WTC11 (cell line): Measurements from ENCODE around the gene PDLIM5.

Experiments used
- ATF1 ChIP-seq: sonication (generic); formaldehyde crosslinking; IDR thresholded peaks from 2 replicates; pipeline ENCODE4 v1.8.1; 2023; ENCODE audit warnings: mild to moderate bottlenecking, moderate library complexity, missing genetic modification reagents
- ESRRA ChIP-seq: sonication (generic); formaldehyde crosslinking; IDR thresholded peaks from 2 replicates; pipeline ENCODE4 v1.8.1; 2022; ENCODE audit warnings: mild to moderate bottlenecking, missing genetic modification reagents, borderline replicate concordance
- TP53 ChIP-seq: sonication (generic); formaldehyde crosslinking; IDR thresholded peaks from 2 replicates; pipeline ENCODE4 v1.8.1; 2023; ENCODE audit warnings: mild to moderate bottlenecking, missing genetic modification reagents
- TF ChIP-seq, protein P1 (sequence below): fragments of 200-600 bp; IDR thresholded peaks from 2 replicates; pipeline ENCODE4 v1.8.0; 2022; ENCODE audit warnings: antibody characterized with exemption
- TF ChIP-seq, protein P2 (sequence below): sonication (generic); formaldehyde crosslinking; conservative IDR thresholded peaks from 2 replicates; pipeline ENCODE4 v1.8.1; 2023; ENCODE audit warnings: mild to moderate bottlenecking, low read depth, missing genetic modification reagents, moderate library complexity
- TF ChIP-seq, protein P3 (sequence below): sonication (generic); formaldehyde crosslinking; IDR thresholded peaks from 2 replicates; pipeline ENCODE4 v1.8.1; 2023; ENCODE audit warnings: mild to moderate bottlenecking, missing genetic modification reagents, borderline replicate concordance

- TF ChIP-seq, protein P1, sequence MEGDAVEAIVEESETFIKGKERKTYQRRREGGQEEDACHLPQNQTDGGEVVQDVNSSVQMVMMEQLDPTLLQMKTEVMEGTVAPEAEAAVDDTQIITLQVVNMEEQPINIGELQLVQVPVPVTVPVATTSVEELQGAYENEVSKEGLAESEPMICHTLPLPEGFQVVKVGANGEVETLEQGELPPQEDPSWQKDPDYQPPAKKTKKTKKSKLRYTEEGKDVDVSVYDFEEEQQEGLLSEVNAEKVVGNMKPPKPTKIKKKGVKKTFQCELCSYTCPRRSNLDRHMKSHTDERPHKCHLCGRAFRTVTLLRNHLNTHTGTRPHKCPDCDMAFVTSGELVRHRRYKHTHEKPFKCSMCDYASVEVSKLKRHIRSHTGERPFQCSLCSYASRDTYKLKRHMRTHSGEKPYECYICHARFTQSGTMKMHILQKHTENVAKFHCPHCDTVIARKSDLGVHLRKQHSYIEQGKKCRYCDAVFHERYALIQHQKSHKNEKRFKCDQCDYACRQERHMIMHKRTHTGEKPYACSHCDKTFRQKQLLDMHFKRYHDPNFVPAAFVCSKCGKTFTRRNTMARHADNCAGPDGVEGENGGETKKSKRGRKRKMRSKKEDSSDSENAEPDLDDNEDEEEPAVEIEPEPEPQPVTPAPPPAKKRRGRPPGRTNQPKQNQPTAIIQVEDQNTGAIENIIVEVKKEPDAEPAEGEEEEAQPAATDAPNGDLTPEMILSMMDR = no peak
- TF ChIP-seq, protein P2, sequence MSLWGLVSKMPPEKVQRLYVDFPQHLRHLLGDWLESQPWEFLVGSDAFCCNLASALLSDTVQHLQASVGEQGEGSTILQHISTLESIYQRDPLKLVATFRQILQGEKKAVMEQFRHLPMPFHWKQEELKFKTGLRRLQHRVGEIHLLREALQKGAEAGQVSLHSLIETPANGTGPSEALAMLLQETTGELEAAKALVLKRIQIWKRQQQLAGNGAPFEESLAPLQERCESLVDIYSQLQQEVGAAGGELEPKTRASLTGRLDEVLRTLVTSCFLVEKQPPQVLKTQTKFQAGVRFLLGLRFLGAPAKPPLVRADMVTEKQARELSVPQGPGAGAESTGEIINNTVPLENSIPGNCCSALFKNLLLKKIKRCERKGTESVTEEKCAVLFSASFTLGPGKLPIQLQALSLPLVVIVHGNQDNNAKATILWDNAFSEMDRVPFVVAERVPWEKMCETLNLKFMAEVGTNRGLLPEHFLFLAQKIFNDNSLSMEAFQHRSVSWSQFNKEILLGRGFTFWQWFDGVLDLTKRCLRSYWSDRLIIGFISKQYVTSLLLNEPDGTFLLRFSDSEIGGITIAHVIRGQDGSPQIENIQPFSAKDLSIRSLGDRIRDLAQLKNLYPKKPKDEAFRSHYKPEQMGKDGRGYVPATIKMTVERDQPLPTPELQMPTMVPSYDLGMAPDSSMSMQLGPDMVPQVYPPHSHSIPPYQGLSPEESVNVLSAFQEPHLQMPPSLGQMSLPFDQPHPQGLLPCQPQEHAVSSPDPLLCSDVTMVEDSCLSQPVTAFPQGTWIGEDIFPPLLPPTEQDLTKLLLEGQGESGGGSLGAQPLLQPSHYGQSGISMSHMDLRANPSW = no peak
- TF ChIP-seq, protein P3, sequence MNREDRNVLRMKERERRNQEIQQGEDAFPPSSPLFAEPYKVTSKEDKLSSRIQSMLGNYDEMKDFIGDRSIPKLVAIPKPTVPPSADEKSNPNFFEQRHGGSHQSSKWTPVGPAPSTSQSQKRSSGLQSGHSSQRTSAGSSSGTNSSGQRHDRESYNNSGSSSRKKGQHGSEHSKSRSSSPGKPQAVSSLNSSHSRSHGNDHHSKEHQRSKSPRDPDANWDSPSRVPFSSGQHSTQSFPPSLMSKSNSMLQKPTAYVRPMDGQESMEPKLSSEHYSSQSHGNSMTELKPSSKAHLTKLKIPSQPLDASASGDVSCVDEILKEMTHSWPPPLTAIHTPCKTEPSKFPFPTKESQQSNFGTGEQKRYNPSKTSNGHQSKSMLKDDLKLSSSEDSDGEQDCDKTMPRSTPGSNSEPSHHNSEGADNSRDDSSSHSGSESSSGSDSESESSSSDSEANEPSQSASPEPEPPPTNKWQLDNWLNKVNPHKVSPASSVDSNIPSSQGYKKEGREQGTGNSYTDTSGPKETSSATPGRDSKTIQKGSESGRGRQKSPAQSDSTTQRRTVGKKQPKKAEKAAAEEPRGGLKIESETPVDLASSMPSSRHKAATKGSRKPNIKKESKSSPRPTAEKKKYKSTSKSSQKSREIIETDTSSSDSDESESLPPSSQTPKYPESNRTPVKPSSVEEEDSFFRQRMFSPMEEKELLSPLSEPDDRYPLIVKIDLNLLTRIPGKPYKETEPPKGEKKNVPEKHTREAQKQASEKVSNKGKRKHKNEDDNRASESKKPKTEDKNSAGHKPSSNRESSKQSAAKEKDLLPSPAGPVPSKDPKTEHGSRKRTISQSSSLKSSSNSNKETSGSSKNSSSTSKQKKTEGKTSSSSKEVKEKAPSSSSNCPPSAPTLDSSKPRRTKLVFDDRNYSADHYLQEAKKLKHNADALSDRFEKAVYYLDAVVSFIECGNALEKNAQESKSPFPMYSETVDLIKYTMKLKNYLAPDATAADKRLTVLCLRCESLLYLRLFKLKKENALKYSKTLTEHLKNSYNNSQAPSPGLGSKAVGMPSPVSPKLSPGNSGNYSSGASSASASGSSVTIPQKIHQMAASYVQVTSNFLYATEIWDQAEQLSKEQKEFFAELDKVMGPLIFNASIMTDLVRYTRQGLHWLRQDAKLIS (CRISPR knock-in tag) = no peak
- no peak for TF ChIP-seq TP53 (CRISPR knock-in tag)
- no peak for TF ChIP-seq ATF1 (CRISPR knock-in tag)
- no peak for TF ChIP-seq ESRRA (CRISPR knock-in tag)
Observed at GRCh38 chr4:94626942-94627341, 175.2 kb downstream of the PDLIM5 start.
